Measurements from ENCODE around the gene RAP1GAP2. TPM values are rescaled to one million over a fixed set of nuclear protein-coding genes. Genes with fewer than 3 reads are reported as not detected.
"Not testable (repeated sequence)": the region's sequence is repeated elsewhere in the genome, so short reads cannot be mapped to it uniquely, and the experiment has no call there.

The RAP1GAP2 gene
- total RNA-seq, 1 experiment from 2014 or later = 2.0 TPM

DNA sequence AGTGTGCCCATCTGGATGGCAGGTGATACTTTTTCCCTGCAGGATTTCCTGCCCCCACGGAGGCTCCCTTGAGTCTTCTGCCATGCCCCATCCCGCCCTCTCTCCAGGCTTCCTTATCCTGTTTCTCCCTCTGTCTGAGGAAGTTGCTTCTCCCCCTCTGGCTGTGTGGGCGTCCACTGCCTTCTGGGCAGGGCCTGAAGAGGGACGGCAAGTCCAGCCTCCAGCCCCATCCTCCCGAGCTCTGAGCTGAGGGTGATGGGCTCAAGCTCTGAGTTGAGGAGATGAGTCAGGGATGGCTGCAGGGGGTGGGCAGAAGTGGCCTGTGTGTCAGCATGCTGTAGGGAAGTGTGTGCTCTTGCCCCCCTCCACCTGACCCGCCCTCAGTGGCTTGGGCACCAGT is 14.2 kb upstream of the RAP1GAP2 start:
- in situ Hi-C loops (cut with HindIII; ENCODE audit: low pct_unique_long_range_greater_than_20kb, low sequenced_read_pairs) = no loop called here
- DNase-seq (ENCODE audit: low read depth, low spot score) = no peak

GRCh38 chr17:2783310-2784030 is 12.8 kb upstream of the RAP1GAP2 start:
- DNase-seq (ENCODE audit: low read depth, low spot score) = no peak
- in situ Hi-C loops (cut with HindIII; ENCODE audit: low pct_unique_long_range_greater_than_20kb, low sequenced_read_pairs) = no loop called here

GRCh38 chr17:2784864-2785263 is 11.4 kb upstream of the RAP1GAP2 start:
- in situ Hi-C loops (cut with HindIII; ENCODE audit: low pct_unique_long_range_greater_than_20kb, low sequenced_read_pairs) = no loop called here
- DNase-seq (ENCODE audit: low read depth, low spot score) = no peak

GRCh38 chr17:2785376-2785775 is 10.9 kb upstream of the RAP1GAP2 start:
- DNase-seq (ENCODE audit: low read depth, low spot score); in situ Hi-C loops (cut with HindIII; ENCODE audit: low pct_unique_long_range_greater_than_20kb, low sequenced_read_pairs): not testable (repeated sequence)

DNA sequence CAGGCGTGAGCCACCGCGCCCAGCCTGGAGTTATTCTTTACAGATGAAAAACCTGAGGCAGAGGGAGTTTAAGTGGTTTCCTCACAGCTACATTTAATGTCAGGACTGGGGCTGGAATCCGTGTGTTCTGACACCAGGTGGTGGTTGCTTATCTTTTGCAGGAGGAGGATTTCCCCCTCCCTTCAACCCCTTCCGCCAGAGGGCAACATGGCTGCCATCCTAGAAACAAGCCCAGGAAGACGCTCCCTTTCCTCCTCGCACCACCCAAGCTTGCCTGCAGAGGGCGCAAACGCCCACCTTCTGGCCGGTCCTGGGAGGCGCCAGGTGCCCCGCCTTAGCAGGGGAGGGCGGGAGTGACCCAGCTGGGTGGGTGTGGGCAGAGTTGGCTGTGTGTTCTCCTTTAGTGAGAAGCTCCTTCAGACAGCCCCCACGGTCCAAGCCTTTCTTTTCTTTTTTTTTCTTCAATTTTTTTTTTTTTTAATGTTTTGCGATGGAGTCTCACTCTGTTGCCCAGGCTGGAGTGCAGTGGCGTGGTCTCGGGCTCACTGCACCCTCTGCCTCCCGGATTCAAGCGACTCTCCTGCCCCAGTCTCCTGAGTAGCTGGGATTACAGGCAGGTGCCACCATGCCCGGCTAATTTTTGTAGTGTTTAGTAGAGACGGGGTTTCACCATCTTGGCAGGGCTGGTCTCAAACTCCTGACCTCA is 9.9 kb upstream of the RAP1GAP2 start:
- peak; percentile 94 for DNase-seq (ENCODE audit: low read depth, low spot score)

GRCh38 chr17:2789700-2790099 is 6.5 kb upstream of the RAP1GAP2 start:
- in situ Hi-C loops (cut with HindIII; ENCODE audit: low pct_unique_long_range_greater_than_20kb, low sequenced_read_pairs) = no loop called here

More for the DNA sequence above, 9.9 kb upstream of the RAP1GAP2 start:
- in situ Hi-C loops (cut with HindIII; ENCODE audit: low pct_unique_long_range_greater_than_20kb, low sequenced_read_pairs) = no loop called here

DNA sequence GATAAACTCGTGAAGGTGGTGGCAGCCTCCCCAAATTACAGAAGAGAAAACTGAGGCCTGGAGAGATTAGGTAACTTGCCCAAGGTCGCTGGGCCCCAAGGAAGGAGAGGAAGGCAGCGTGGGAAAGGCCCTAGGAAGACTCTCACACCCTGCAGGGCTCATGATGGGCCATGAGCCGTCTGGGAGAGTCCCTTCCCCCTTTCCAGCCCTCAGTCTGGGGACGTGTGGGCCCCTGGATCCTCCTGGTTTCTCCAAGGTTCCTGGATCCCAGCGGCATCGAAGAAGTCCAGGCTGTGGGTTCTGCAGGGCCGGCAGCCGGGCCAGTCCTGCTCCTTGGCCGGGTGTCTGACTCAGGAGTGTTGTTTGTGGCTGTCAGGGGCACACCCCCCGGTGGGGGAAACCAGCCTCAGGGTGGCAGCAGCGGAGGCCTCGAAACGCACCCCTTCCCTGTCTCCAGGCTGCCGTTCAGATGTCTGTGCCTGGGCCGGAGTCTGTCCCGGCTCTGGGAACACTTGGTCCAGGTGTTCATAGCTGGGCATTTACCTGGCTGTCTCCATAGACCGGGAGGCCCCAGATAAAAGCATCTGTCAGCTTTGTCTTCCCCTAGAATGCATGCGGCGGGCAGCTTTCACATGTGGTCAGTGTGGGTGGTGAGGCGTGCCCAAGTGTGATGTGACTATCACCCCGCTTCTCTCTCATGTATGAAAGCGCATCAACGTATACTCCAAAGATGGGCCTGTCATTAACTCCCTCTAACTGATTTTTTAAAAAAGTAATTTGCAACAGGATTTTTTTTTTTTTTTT is 3.7 kb upstream of the RAP1GAP2 start:
- no peak for DNase-seq (ENCODE audit: low read depth, low spot score)
- in situ Hi-C loops (cut with HindIII; ENCODE audit: low pct_unique_long_range_greater_than_20kb, low sequenced_read_pairs) = no loop called here

More at GRCh38 chr17:2789700-2790099, 6.5 kb upstream of the RAP1GAP2 start:
- DNase-seq (ENCODE audit: low read depth, low spot score) = no peak

- DNase-seq (ENCODE audit: low read depth, low spot score) = no peak
- in situ Hi-C loops (cut with HindIII; ENCODE audit: low pct_unique_long_range_greater_than_20kb, low sequenced_read_pairs) = no loop called here
Observed at GRCh38 chr17:2794111-2794803, 2.0 kb upstream of the RAP1GAP2 start.

GRCh38 chr17:2795441-2796163 is 636 bp upstream of the RAP1GAP2 start:
- no peak for DNase-seq (ENCODE audit: low read depth, low spot score)
- in situ Hi-C loops (cut with HindIII; ENCODE audit: low pct_unique_long_range_greater_than_20kb, low sequenced_read_pairs) = no loop called here

DNA sequence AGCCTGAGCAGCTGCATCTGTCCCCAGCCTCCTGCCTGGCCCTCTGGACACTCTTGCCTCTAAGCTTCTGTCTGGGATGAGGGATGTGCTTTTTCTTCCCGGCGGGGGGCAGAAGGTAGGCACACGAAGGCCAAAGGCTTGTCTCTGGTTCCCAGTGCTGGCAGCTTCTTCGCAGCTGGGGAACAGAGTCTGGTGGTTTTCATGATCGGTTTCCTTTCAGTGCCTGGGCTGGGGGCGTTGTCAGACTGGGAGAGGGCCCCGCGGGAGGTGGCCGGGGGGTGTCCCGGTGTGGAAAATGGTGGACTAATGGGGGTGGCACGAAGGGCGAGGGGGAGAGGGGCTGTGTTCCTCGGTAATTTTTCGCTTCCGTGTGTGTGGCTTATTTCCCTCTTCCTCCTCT is 988 bp downstream of the RAP1GAP2 start:
- in situ Hi-C loops (cut with HindIII; ENCODE audit: low pct_unique_long_range_greater_than_20kb, low sequenced_read_pairs) = no loop called here
- DNase-seq (ENCODE audit: low read depth, low spot score) = no peak

DNA sequence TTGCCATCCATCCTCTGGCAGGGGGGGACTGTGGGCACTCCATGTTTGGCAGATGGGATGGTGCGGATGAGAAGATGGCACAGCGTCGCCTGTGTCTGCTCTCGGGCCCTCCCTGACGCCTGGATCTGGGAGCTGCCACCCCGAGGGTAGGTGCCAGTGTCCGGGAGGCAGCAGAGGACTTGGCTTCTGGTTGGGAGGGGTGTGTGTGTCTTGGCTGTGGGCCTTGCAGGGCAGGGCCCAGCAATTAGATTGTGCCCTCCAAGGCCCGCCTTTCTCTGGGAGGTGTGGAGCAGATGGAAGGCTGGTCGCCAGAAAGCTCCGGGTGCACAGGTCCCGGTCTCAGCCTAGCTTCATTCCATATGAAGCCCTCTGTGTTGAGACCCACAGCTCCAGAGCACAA is 1.4 kb downstream of the RAP1GAP2 start:
- DNase-seq (ENCODE audit: low read depth, low spot score) = no peak
- in situ Hi-C loops (cut with HindIII; ENCODE audit: low pct_unique_long_range_greater_than_20kb, low sequenced_read_pairs) = no loop called here

DNA sequence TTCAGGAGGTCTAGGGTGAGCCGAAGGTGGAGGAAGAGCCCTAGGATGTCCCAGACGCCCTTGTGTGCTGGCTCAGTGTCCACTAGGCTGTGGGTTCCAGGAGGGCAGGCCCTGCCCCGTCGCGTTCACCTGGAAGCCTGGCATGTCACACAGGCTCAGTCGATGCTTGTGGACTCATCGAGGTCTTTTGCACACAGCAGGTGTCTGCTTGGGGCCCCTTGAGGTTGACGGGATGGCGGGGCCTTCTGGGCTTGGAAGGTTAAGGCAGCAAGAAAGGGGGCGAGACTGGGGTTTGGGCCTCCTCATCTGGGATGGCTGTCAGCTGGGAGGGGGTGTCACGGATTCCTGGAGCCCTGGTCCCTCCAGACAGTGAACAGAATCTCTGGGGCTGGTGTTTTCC is 1.9 kb downstream of the RAP1GAP2 start:
- DNase-seq (ENCODE audit: low read depth, low spot score) = no peak
- in situ Hi-C loops (cut with HindIII; ENCODE audit: low pct_unique_long_range_greater_than_20kb, low sequenced_read_pairs) = no loop called here

DNA sequence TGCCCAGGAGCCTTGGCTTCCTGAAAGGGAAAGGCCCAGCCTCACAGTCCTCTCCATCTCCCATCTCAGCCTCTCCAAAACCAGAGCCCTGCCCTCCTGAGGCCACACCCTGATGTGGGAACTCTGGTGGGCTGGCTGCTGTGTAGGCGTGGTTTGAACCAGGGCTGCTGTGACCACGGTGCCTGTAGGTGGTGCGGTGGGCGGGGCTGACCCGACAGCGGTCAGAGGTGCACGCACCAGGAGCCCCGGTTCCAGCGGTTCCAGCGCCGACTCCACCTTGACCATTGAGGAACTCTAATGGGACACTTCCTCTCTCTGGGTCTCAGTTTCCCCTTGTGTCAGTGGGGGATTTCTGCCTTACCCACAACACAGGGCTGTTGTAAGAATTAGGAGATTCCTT is 2.4 kb downstream of the RAP1GAP2 start:
- in situ Hi-C loops (cut with HindIII; ENCODE audit: low pct_unique_long_range_greater_than_20kb, low sequenced_read_pairs) = no loop called here
- no peak for DNase-seq (ENCODE audit: low read depth, low spot score)

GRCh38 chr17:2799653-2800052 is 3.4 kb downstream of the RAP1GAP2 start:
- in situ Hi-C loops (cut with HindIII; ENCODE audit: low pct_unique_long_range_greater_than_20kb, low sequenced_read_pairs) = no loop called here
- no peak for DNase-seq (ENCODE audit: low read depth, low spot score)

DNA sequence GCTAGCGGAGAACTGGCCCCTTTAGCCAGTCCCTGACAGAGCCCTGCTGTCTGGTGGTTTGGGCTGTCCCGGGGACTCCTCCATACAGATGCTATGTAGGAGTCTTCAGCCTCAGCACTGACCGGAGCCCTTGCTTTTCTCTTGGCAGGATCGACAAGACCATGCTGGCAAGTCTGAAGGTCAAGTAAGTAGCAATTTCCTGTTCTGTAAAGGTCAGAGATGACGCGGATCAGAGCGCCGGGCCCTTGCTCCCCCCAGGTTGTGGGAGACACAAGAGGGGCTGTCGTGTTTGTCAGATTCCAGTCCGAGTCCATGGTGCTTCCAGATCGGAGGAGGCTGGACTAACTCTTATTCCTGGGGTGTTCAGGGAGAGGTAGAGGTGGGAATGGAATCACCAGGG is 4.1 kb downstream of the RAP1GAP2 start:
- peak; percentile 57 for DNase-seq (ENCODE audit: low read depth, low spot score)
- in situ Hi-C loops (cut with HindIII; ENCODE audit: low pct_unique_long_range_greater_than_20kb, low sequenced_read_pairs) = no loop called here

- in situ Hi-C loops (cut with HindIII; ENCODE audit: low pct_unique_long_range_greater_than_20kb, low sequenced_read_pairs) = no loop called here
Observed at GRCh38 chr17:2801841-2802240, 5.6 kb downstream of the RAP1GAP2 start.

GRCh38 chr17:2802574-2802973 is 6.3 kb downstream of the RAP1GAP2 start:
- no peak for DNase-seq (ENCODE audit: low read depth, low spot score)
- in situ Hi-C loops (cut with HindIII; ENCODE audit: low pct_unique_long_range_greater_than_20kb, low sequenced_read_pairs) = no loop called here

More at GRCh38 chr17:2801841-2802240, 5.6 kb downstream of the RAP1GAP2 start:
- DNase-seq (ENCODE audit: low read depth, low spot score) = no peak

Data from SK-MEL-5 (cell line).